Mesenchymal stem cell (in vitro differentiated cells and primary cell): ENCODE data around the gene ITGB1.

Experiments
- DNase-seq: peaks from one replicate; pipeline ENCODE4 v3.0.0-alpha.2; 2013
- H2AFZ ChIP-seq: one replicate; pipeline ENCODE4 v1.6.1; 2013; ENCODE audit warnings: low read depth, mild to moderate bottlenecking, control low read depth, inconsistent platforms, low read length, moderate library complexity
- H2AK5ac ChIP-seq: 2 replicates; pipeline ENCODE4 v1.6.1; 2013; ENCODE audit warnings: low read length, moderate library complexity, mild to moderate bottlenecking, inconsistent platforms; ENCODE audit not compliant: severe bottlenecking
- H2BK120ac ChIP-seq: one replicate; pipeline ENCODE4 v1.6.1; 2013; ENCODE audit warnings: low read depth, mild to moderate bottlenecking, inconsistent platforms, low read length, moderate library complexity
- H2BK12ac ChIP-seq, 2 experiments: one replicate each; pipeline ENCODE4 v1.6.1; 2013; ENCODE audit warnings: inconsistent platforms in 2 of 2, low read length in 2 of 2, mild to moderate bottlenecking in 2 of 2, moderate library complexity in 2 of 2, control low read depth in 1 of 2
- H2BK15ac ChIP-seq: one replicate; pipeline ENCODE4 v1.6.1; 2013; ENCODE audit warnings: mild to moderate bottlenecking, low read depth, inconsistent platforms; ENCODE audit not compliant: poor library complexity, severe bottlenecking
- H2BK5ac ChIP-seq: 2 replicates; pipeline ENCODE4 v1.6.1; 2013; ENCODE audit warnings: low read depth, mild to moderate bottlenecking, low read length, control low read depth, inconsistent platforms; ENCODE audit not compliant: poor library complexity, severe bottlenecking
- H3K14ac ChIP-seq, 2 experiments: one replicate each; pipeline ENCODE4 v1.6.1; 2013; ENCODE audit warnings: inconsistent platforms in 2 of 2, low read length in 2 of 2, control low read depth in 1 of 2, mild to moderate bottlenecking in 1 of 2, moderate library complexity in 1 of 2
- H3K18ac ChIP-seq, 2 experiments: one replicate each; pipeline ENCODE4 v1.6.1; 2013; ENCODE audit warnings: inconsistent platforms in 2 of 2, low read length in 2 of 2, control low read depth in 1 of 2, low read depth in 1 of 2, mild to moderate bottlenecking in 1 of 2
- H3K23ac ChIP-seq, 2 experiments: one replicate each; pipeline ENCODE4 v1.6.1; 2013; ENCODE audit warnings: inconsistent platforms in 2 of 2, low read length in 2 of 2, mild to moderate bottlenecking in 2 of 2, moderate library complexity in 2 of 2, control low read depth in 1 of 2
- H3K27ac ChIP-seq: 2 replicates; pipeline ENCODE4 v1.5.1; 2013; ENCODE audit warnings: mild to moderate bottlenecking, moderate library complexity, low read length, control low read depth, inconsistent platforms; ENCODE audit not compliant: poor library complexity, severe bottlenecking
- H3K27me3 ChIP-seq, 2 experiments: 2 replicates each; pipeline versions ENCODE4 v1.6.1 to v1.7.0; 2013; ENCODE audit warnings: low read length in 2 of 2, mild to moderate bottlenecking in 2 of 2, moderate library complexity in 2 of 2, control low read depth in 1 of 2, inconsistent platforms in 1 of 2; ENCODE audit not compliant: control insufficient read depth in 1 of 2, insufficient read depth in 1 of 2
- H3K36me3 ChIP-seq, 2 experiments: 2 replicates each; pipeline versions ENCODE4 v1.6.1 to v1.7.0; 2013; ENCODE audit warnings: low read length in 2 of 2, control low read depth in 1 of 2, inconsistent platforms in 1 of 2, low read depth in 1 of 2, mild to moderate bottlenecking in 1 of 2; ENCODE audit not compliant: insufficient read depth in 2 of 2, control insufficient read depth in 1 of 2
- H3K4ac ChIP-seq, 2 experiments: one replicate each; pipeline ENCODE4 v1.6.1; 2013; ENCODE audit warnings: inconsistent platforms in 2 of 2, low read length in 2 of 2, mild to moderate bottlenecking in 2 of 2, moderate library complexity in 2 of 2, control low read depth in 1 of 2, low read depth in 1 of 2
- H3K4me1 ChIP-seq: 2 replicates; pipeline ENCODE4 v1.6.1; 2013; ENCODE audit warnings: low read depth, low read length, control low read depth; ENCODE audit not compliant: control insufficient read depth, insufficient read depth
- H3K4me2 ChIP-seq: 2 replicates; pipeline ENCODE4 v1.6.1; 2013; ENCODE audit warnings: low read length, mild to moderate bottlenecking, inconsistent platforms; ENCODE audit not compliant: poor library complexity, severe bottlenecking
- H3K4me3 ChIP-seq, 2 experiments: 2 replicates each; pipeline versions ENCODE4 v1.5.1 to v1.7.0; 2013; ENCODE audit warnings: low read length in 2 of 2, mild to moderate bottlenecking in 2 of 2, control low read depth in 1 of 2, low read depth in 1 of 2; ENCODE audit not compliant: insufficient read depth in 1 of 2
- H3K79me1 ChIP-seq: replicated peaks from 2 replicates; pipeline ENCODE4 v1.6.1; 2013; ENCODE audit warnings: mild to moderate bottlenecking, control low read depth, low read length, inconsistent platforms; ENCODE audit not compliant: poor library complexity, severe bottlenecking
- H3K9ac ChIP-seq: 2 replicates; pipeline ENCODE4 v1.7.0; 2013; ENCODE audit warnings: mild to moderate bottlenecking, low read length, moderate library complexity
- H3K9me3 ChIP-seq: 2 replicates; pipeline ENCODE4 v1.7.0; 2013; ENCODE audit warnings: mild to moderate bottlenecking, low read length; ENCODE audit not compliant: control insufficient read depth
- H4K8ac ChIP-seq: one replicate; pipeline ENCODE4 v1.6.1; 2013; ENCODE audit warnings: inconsistent platforms, mild to moderate bottlenecking, low read length, moderate library complexity
- H4K91ac ChIP-seq: one replicate; pipeline ENCODE4 v1.6.1; 2013; ENCODE audit warnings: mild to moderate bottlenecking, low read length, inconsistent platforms
- WGBS: methylation state at CpG from one replicate; pipeline ENCODE4 v1.1.7; 2013; ENCODE audit warnings: mixed read lengths; 5-methylcytosine and 5-hydroxymethylcytosine counted together

The ITGB1 gene

GRCh38 chr10:32971536-32972091 is 13.6 kb upstream of the ITGB1 start:
- H3K18ac ChIP-seq: no peak overlapping the region
- 63% methylated on average over 2 of the region's 6 CpGs for WGBS

GRCh38 chr10:32970910-32971309 is 12.9 kb upstream of the ITGB1 start:
- Histone ChIP-seq H4K8ac (no peak overlapping the region), H2BK5ac (no peak overlapping the region), H3K27me3 (no peaks in the 10 kb centered on the region), H3K4me1 (peaks cover 3% of the 10 kb centered on the region), H3K23ac (no peak overlapping the region), H3K18ac (no peak overlapping the region), H3K4me3 (no peak overlapping the region), H3K4ac (no peak overlapping the region), H2BK12ac (no peak overlapping the region), H3K9ac (no peak overlapping the region), H3K36me3 (no peaks in the 10 kb centered on the region), H3K4me2 (no peak overlapping the region), H2AFZ (no peak overlapping the region), H3K79me1 (peaks cover 2% of the 10 kb centered on the region), H3K14ac (no peak overlapping the region), H3K9me3 (no peaks in the 10 kb centered on the region), H2BK120ac (no peak overlapping the region), H2AK5ac (peak overlapping the region; percentile 88), H3K27ac (peak overlapping the region; percentile 73), H2BK15ac (no peak overlapping the region), H4K91ac (no peak overlapping the region)
- 82% methylated on average over 2 of the region's 2 CpGs for WGBS
- no peak for DNase-seq

More at GRCh38 chr10:32971536-32972091, 13.6 kb upstream of the ITGB1 start:
- no peak overlapping the region for H2BK15ac ChIP-seq
- no peak overlapping the region for H3K4me3 ChIP-seq
- H4K91ac ChIP-seq: no peak overlapping the region
- no peak for DNase-seq
- no peaks in the 10 kb centered on the region for H3K36me3 ChIP-seq
- no peak overlapping the region for H2BK120ac ChIP-seq
- peaks cover 3% of the 10 kb centered on the region for H3K4me1 ChIP-seq
- peak overlapping the region; percentile 62 for H2AK5ac ChIP-seq
- H3K9me3 ChIP-seq: no peaks in the 10 kb centered on the region
- H3K27ac ChIP-seq: peak overlapping the region; percentile 73
- no peak overlapping the region for H3K14ac ChIP-seq
- H3K79me1 ChIP-seq: peaks cover 2% of the 10 kb centered on the region
- H2AFZ ChIP-seq: no peak overlapping the region
- no peak overlapping the region for H3K23ac ChIP-seq
- H2BK12ac ChIP-seq: no peak overlapping the region
- H3K4ac ChIP-seq: no peak overlapping the region
- H3K9ac ChIP-seq: peak overlapping the region; percentile 26
- no peak overlapping the region for H3K4me2 ChIP-seq
- no peak overlapping the region for H4K8ac ChIP-seq
- no peak overlapping the region for H2BK5ac ChIP-seq
- H3K27me3 ChIP-seq: no peaks in the 10 kb centered on the region

- Histone ChIP-seq H2AFZ (no peak overlapping the region), H3K9me3 (no peaks in the 10 kb centered on the region), H2BK12ac (peak overlapping the region in 1 of 2 experiments; percentile 86), H2BK5ac (no peak overlapping the region), H2BK120ac (no peak overlapping the region), H3K36me3 (no peaks in the 10 kb centered on the region), H3K4me3 (no peak overlapping the region), H3K79me1 (peaks cover 3% of the 10 kb centered on the region), H3K27ac (no peak overlapping the region), H3K14ac (no peak overlapping the region), H3K4ac (no peak overlapping the region), H2AK5ac (no peak overlapping the region), H4K8ac (no peak overlapping the region), H3K18ac (peak overlapping the region in 1 of 2 experiments; percentile 33), H3K4me1 (peaks cover 5% of the 10 kb centered on the region), H3K27me3 (no peaks in the 10 kb centered on the region), H2BK15ac (no peak overlapping the region), H4K91ac (no peak overlapping the region), H3K4me2 (no peak overlapping the region), H3K23ac (no peak overlapping the region), H3K9ac (no peak overlapping the region)
- DNase-seq: no peak
- 96% methylated on average over 3 of the region's 3 CpGs for WGBS
Observed at GRCh38 chr10:32964270-32964669, 6.2 kb upstream of the ITGB1 start.

GRCh38 chr10:32963096-32963495 is 5.1 kb upstream of the ITGB1 start:
- Histone ChIP-seq H3K14ac (no peak overlapping the region), H3K9me3 (no peaks in the 10 kb centered on the region)
- DNase-seq: peak; percentile 71

More at GRCh38 chr10:32963096-32963495, 5.1 kb upstream of the ITGB1 start:
- H3K23ac ChIP-seq: no peak overlapping the region
- H2BK5ac ChIP-seq: no peak overlapping the region
- H3K27me3 ChIP-seq: no peaks in the 10 kb centered on the region
- H3K4me1 ChIP-seq: peaks cover 5% of the 10 kb centered on the region
- no peak overlapping the region for H3K4me2 ChIP-seq
- no peak overlapping the region for H3K4ac ChIP-seq
- no peaks in the 10 kb centered on the region for H3K36me3 ChIP-seq
- no peak overlapping the region for H2BK120ac ChIP-seq
- no peak overlapping the region for H4K91ac ChIP-seq
- no peak overlapping the region for H2AFZ ChIP-seq
- 0% methylated on average over 1 of the region's 3 CpGs for WGBS
- H3K27ac ChIP-seq: no peak overlapping the region
- no peak overlapping the region for H2AK5ac ChIP-seq
- no peak overlapping the region for H2BK15ac ChIP-seq
- no peak overlapping the region for H3K18ac ChIP-seq
- H2BK12ac ChIP-seq: no peak overlapping the region
- H4K8ac ChIP-seq: no peak overlapping the region
- peaks cover 3% of the 10 kb centered on the region for H3K79me1 ChIP-seq
- peak overlapping the region; percentile 59 for H3K9ac ChIP-seq
- no peak overlapping the region for H3K4me3 ChIP-seq
